Midbrain (tissue), 1 donor: Measurements from ENCODE around the gene KCTD21.
A peak's percentile ranks its signal among the peaks of the same experiment; 100 is the strongest.
"Not testable (repeated sequence)": the region's sequence is repeated elsewhere in the genome, so short reads cannot be mapped to it uniquely, and the experiment has no call there.

ENCODE experiments used
- DNase-seq: peaks from one replicate; lab custom pipeline; 2025; lab: John Stamatoyannopoulos, UW

KCTD21 gene

GRCh38 chr11:78175862-78176261 is 12.6 kb downstream of the KCTD21 start:
- DNase-seq = not testable (repeated sequence)

GRCh38 chr11:78171951-78172350 is 16.5 kb downstream of the KCTD21 start:
- DNase-seq = no peak

- DNase-seq = no peak
Observed at GRCh38 chr11:78170874-78171549, 17.4 kb downstream of the KCTD21 start.

- no peak for DNase-seq
Observed at GRCh38 chr11:78170413-78170812, 18.0 kb downstream of the KCTD21 start.

GRCh38 chr11:78168539-78169477 is 19.6 kb downstream of the KCTD21 start:
- no peak for DNase-seq

- DNase-seq = no peak
Observed at GRCh38 chr11:78166855-78167469, 21.5 kb downstream of the KCTD21 start.

GRCh38 chr11:78164471-78164870 is 24.0 kb downstream of the KCTD21 start:
- no peak for DNase-seq

- no peak for DNase-seq
Observed at GRCh38 chr11:78163828-78164227, 24.6 kb downstream of the KCTD21 start.

- DNase-seq = no peak
Observed at GRCh38 chr11:78161962-78162371, 26.5 kb downstream of the KCTD21 start.

- no peak for DNase-seq
Observed at GRCh38 chr11:78161346-78161745, 27.1 kb downstream of the KCTD21 start.

- no peak for DNase-seq
Observed at GRCh38 chr11:78160557-78160956, 27.9 kb downstream of the KCTD21 start.

GRCh38 chr11:78158987-78159652 is 29.3 kb downstream of the KCTD21 start:
- DNase-seq = peak; percentile 24

- DNase-seq = no peak
Observed at GRCh38 chr11:78156127-78156844, 32.1 kb downstream of the KCTD21 start.

GRCh38 chr11:78151804-78152203 is 36.6 kb downstream of the KCTD21 start:
- no peak for DNase-seq

GRCh38 chr11:78150754-78151153 is 37.7 kb downstream of the KCTD21 start:
- no peak for DNase-seq

GRCh38 chr11:78150346-78150745 is 38.1 kb downstream of the KCTD21 start:
- DNase-seq = no peak

GRCh38 chr11:78149646-78150045 is 38.8 kb downstream of the KCTD21 start:
- DNase-seq = peak; percentile 47

- DNase-seq = no peak
Observed at GRCh38 chr11:78147807-78148206, 40.6 kb downstream of the KCTD21 start.

- no peak for DNase-seq
Observed at GRCh38 chr11:78145511-78146025, 42.9 kb downstream of the KCTD21 start.

GRCh38 chr11:78140392-78141077 is 47.9 kb downstream of the KCTD21 start:
- DNase-seq = no peak
